DMS153 (cell line): ENCODE results near the gene CIP2A.
"Not testable (repeated sequence)": the region's sequence is repeated elsewhere in the genome, so short reads cannot be mapped to it uniquely, and the experiment has no call there.

Experiments
- DNase-seq: peaks from one replicate; lab custom pipeline; 2025; lab: John Stamatoyannopoulos, UW

CIP2A gene

DNA sequence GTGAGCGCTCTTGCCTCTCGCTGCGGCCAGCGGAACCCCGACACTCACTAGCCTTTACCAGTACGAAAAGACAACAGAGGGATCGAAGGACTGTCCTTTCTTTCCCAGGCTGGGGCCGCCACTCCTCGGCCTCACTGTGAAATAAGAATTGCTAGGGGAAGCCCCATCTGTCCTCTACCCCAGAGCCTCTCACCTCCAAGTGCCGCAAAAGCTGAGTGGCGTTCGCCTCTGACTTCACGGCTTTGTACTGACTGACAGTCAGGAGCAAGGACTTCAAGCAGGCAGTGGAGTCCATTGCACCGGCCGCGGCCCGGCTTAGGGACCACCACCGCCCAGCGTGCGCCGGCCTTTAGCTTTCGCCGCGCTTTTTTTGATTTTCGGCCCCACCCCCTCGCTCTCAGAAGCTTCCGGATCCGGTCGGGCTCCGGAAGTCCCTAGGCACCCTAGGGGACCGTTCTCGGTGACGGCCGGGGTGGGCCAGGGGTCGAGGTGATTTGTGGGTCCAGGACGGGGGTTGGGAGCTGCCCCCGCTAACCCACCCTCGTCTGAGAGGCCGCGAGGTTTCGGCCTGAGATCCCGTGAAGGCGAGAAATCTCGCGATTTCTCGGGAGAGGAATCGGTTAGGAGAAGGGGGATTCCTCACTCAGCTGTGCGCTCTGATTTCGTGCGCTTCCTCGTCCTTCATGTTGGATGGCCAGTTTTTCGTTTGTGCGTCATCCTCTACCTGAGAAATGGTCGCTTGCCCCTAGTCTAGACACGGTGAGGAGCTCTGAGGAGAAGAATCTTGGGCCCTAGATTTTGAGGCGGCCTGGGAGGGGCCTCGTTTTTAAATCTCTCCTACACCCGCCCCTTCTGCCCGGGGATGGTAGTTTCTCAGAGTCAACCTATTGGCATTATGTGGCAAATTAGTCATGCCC lies at the start of gene CIP2A, which contains the start of gene DZIP3:
TSS of gene CIP2A (minus strand) at position 358 of the 917 bp plus-strand sequence. CDS start at position 295, 63 bp downstream.
TSS of gene DZIP3 (plus strand) at position 642 of the 917 bp plus-strand sequence. CDS start 15,685 bp downstream, outside the sequence.
- DNase-seq: peak; percentile 69

DNA sequence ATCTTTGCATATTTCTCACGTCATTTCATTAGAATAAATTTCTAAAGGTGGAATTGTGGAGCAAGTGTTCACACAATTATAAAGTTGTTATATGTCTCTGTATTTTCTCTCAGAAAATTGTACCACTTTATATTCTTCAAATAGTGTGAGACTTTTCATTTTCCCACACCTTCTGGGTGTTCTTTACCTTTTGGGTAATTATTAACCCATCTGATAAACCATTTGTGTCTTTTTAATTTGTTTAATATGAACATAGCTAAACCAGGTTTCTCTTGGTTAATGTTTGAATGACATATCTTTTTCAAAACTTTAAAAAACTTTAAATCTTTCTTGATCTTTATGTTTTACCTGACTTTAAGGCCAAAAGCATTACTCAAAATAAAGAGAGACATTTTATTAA lies 40.7 kb upstream of the CIP2A start:
- no peak for DNase-seq

DNA sequence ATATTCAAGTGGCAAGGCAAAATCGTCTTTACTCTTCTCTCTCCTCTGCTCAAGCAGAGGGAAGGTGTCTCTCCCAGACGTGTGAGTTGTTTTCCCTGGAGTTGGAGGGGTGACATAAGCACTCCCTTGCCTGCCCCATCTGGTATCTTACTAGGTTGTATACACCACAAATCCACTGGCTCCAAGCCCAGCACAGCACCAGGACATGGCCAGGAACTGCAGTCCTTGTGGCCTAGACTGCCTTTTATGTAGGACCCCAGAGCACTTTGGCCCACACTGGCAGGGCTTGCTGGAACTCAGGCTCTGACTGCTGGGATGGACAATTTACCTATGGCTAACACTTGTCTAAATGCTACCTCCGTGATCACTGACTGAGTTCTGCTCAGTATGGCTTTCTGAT lies 34.3 kb upstream of the CIP2A start:
- no peak for DNase-seq

DNA sequence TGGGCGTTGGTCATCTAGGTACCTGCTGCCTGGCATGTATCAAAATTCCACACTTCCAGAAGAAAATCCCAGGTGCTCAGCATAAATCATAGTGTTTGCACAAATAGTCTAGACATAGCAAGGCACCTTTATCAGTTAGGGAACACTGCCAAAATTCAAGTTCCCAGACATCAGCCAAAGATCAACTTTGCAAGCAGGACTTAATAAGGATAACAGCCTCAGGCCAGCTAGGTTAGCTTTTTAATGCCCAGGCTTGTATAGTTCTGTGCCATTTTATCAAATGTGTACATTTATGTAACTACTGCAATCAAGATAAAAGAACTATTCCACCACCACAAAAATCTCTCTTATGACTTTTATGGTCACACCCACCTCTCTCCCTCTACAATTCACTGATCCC lies 31.0 kb upstream of the CIP2A start:
- no peak for DNase-seq

DNA sequence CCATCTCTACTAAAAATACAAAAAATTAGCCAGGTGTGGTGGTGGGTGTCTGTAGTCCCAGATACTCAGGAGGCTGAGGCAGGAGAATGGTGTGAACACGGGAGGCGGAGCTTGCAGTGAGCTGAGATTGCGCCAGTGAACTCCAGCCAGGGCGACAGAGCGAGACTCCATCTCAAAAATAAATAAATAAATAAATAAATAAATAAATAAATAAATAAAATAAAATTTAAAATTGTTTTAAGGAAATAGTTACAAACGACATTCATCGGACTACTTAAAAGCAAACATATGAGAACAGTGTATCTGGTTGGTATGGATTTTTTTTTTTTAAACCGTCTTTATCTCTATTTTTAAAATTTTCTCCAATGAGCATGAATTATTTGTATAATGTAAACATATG lies 26.9 kb upstream of the CIP2A start:
- DNase-seq: not testable (repeated sequence)

- no peak for DNase-seq
Observed at GRCh38 chr3:108610651-108611050, 21.4 kb upstream of the CIP2A start.

DNA sequence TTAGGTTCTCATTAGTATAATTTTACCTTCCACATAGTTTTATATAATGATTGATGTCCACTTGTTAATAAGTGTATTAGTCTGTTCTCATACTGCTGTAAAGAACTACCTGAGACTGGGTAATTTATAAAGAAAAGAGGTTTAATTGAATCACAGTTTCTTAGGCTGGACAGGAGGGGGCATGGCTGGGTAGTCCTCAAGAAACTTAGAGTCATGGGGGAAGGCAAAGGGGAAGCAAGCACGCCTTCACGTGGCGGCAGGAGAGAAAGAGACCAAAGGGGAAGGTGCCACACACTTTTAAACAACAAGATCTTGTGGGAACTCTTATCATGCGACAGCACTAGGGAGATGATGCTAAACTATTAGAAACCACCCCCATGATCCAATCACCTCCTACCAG lies 19.5 kb upstream of the CIP2A start:
- no peak for DNase-seq

- no peak for DNase-seq
Observed at GRCh38 chr3:108605491-108605890, 16.3 kb upstream of the CIP2A start.

DNA sequence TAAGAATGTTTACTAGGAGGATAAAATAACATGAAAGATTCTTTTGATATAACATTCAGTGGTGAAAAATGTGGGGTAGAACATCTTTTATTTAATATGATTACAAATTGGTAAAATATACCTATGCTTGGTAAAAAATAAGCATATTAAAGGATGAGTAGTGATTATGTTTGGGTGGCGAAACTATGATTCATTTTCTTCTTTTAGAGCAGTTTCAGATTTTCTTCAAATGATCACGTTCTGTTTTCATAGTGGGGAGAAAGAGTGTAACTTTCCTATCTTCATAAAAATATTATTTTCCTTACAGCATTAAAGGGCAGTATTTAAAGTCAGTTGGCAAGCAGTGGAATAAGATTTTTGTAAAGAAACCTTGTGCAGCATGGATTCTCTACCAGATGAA lies 15.8 kb upstream of the CIP2A start:
- no peak for DNase-seq

DNA sequence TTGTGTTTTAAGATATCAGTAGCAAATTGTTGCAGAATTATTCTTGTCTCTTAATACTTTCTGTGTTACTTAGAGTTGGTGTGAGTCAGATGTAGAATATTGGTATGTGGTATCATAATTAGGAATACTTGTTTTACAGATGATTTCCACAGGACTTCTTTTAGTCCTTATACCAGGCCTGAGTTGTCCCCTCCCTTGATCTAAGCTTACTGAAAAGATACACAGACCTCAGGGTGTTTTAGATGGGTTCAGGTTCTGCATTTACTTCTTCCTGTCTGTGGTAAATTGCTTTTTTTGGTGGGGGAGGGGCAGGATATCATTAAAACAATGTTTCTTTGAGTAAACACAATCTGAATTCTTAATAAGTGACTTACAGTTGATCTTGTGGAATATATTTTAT lies 14.5 kb upstream of the CIP2A start:
- no peak for DNase-seq

- DNase-seq: no peak
Observed at GRCh38 chr3:108602935-108603294, 13.7 kb upstream of the CIP2A start.

GRCh38 chr3:108602249-108602934 lies 13.2 kb upstream of the CIP2A start:
- DNase-seq: peak; percentile 49

DNA sequence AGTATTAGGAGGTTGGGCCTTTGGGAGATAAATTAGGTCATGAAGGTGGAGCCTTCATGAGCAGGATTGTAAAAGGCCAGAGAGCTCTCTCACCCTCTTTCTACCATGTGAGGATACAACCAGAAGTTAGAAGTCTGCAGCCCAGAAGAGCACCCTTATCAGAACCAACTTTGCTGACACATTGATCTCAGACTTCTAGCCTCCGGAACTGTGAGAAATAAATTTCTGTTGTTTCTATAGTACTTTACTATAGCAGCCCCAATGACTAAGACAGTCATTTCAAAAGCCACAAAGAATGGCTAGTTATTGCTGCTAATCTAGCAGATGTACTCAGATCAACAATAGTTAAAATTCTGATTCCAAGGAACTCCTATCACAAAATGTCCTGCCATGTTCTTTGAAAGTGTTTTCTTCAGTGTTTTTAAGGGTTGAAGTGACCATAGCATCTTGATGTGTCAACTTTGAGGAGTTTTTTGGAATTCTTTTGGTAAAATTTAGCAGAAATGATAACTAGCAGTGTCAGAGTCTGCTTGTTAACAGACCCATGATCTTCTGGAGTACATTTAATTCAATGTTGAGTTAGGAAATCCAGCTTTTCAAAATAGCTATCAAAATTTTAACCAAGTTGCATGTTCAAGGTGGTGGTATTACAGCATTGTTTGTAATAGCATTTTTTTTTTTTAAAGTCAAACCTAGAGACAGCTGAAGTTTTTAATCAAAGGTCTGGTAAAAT lies 10.6 kb upstream of the CIP2A start:
- DNase-seq: no peak

DNA sequence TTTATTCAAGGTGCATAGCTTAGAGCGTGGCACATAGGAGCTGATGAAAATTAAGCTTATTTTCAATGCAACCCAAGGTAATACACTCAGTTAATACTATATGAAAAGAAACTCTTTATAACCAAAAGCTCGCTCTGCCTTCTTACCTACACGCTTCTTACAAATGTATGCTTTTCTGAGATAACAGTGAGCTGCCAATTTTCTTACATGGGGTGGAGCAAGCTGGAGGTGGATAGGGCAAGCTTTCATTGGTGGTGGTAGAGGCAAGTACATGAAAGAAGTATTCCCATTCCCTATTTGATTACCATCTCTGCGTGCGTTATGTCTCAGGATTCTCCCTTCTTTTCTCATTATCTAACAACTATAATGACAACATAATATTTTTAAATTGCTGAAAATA lies 9.1 kb upstream of the CIP2A start:
- DNase-seq: no peak

GRCh38 chr3:108595321-108595720 lies 6.1 kb upstream of the CIP2A start:
- DNase-seq: no peak

DNA sequence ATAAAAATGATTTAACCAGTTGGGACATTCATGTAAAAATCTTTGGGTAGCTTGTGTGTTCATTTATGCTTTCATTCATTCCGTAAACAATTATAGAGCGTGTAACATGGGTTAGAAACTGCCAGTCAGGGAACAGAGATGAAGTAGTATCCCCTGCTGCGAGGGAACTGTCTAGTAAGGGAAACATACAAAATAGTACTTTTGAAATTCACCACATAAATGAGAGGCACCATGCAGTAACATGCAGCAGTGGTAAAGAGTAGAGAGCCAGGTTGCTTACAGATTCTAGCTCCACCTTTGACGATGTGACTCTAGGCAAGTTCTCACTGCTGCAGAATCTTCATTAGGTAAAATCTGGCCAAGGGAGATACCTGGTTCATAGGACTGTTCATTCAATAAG lies 1.2 kb upstream of the CIP2A start:
- DNase-seq: no peak

DNA sequence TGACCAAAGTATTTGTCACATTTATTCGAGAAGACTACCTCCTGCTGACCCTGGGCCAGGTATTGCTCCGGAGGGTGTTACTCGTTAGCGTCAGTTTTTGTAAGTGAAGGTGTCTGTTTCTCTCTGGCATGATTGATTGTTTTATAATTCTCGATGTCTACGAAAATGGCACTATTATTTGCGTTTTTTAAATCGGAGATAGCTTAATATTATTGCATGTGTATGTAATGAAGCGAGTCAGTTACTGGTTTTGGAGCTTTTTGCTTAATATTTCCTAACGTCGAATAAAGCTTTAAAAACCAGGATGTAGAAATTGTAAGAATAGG lies 723 bp upstream of the CIP2A start:
- DNase-seq: no peak

DNA sequence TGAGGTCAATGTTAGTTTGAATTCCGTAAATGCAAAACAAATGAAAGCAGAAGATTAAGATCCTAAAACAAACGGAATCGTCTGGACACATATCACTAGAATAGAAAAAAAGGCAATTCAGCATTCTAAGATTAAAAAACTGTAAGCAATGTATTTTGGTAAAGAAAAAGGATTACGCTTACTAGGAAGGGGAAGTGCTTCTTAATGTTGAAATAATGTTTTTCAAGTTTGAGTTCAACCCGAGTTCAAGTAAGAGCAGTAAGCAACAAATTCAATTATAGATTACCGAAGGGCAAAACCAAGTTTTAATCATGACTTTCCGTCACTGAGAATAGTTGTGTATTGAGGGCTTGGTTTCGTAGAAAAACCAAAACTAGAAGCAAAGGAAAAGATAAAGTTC lies 637 bp downstream of the CIP2A start:
- DNase-seq: no peak

GRCh38 chr3:108578064-108578463 lies 11.2 kb downstream of the CIP2A start:
- DNase-seq: no peak

- no peak for DNase-seq
Observed at GRCh38 chr3:108569336-108569735, 19.9 kb downstream of the CIP2A start.

DNA sequence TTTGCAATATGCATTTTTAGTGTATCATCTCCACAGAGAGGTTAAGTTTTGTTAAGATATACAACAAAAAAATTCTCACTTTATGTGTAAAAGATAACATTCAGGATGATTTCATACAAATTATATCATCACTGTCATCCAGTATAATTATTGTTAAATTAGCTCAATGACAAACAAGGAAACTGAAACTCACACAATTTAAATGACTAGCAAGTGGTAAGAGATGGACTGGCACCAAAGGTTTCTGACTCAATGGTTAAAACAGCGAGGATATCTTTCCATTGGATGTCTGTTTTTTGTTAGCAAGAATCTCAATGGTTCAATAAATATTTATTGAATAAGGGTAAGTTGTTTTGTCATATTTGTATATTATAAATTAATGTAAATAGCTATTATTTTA lies 22.6 kb downstream of the CIP2A start:
- no peak for DNase-seq

DNA sequence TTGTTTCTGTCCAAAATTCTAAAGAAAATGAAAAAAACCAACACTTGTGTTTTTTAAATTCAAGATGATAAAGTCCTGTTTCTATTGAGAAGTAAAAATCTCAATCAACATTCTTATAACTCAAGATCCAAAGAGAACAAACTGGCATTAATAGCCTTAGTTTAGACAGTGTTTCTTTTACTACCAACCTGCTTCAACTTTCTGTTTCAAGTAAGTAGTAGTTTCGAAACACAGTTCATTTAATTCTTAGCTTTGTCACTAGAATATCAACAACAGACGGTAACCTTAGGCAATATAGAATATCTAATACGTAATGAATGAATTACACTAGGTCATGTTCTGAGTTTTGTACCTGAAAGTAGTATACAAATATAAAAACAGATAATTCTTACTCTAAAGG lies 23.7 kb downstream of the CIP2A start:
- no peak for DNase-seq

DNA sequence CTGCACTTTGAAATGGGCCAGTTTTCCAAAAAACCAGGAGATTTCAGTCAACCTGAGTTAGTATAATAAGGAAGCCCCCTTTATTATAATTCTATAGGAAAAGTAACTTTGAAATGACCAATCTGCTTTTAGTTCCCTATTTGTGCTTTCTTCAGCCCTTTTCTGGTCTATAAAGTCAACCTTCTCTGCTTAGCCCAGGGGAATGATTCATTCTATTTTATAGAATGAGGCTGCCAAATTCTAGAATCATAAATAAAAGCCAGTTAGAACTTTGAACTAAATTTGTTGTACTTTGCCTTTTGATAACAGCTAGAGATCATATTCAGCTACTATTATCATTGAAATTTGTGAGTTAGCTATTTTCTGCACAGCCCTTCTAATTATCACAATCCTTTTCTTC lies 24.7 kb downstream of the CIP2A start:
- no peak for DNase-seq
